IMR-90 (cell line): ENCODE measurements around the gene LTB4R2. TPM values are rescaled to one million over a fixed set of nuclear protein-coding genes. Genes with fewer than 3 reads are reported as not detected.

Experiments
- ATAC-seq: fragments of 200-7000 bp; cut with Tn5 transposase; 2 replicates; pipeline ENCODE4 v1.9.1; 2020; ENCODE audit warnings: low read depth, mild to moderate bottlenecking, moderate library complexity
- BruUV-seq: library from RNA; stranded (reverse); fragments of 400-500 nt; replicated peaks from 2 replicates; lab custom pipeline; 2021; lab: Mats Ljungman, UMichigan
- CTCF ChIA-PET: fragments of 300-600 bp; formaldehyde crosslinking; extraction: SDS; loops from one replicate; lab custom pipeline; 2021; ENCODE audit warnings: antibody characterized with exemption; lab: Yijun Ruan, JAX
- POLR2A ChIA-PET: fragments of 300-600 bp; sonication (Branson Sonifier 250); formaldehyde crosslinking; loops from one replicate; lab custom pipeline; 2022; ENCODE audit warnings: antibody characterized with exemption; ENCODE audit not compliant: unreplicated experiment; lab: Charles Lee
- DNase-seq: peaks from one replicate; pipeline ENCODE4 v3.0.0; 2013
- H2AFZ ChIP-seq: replicated peaks from 2 replicates; pipeline ENCODE3; 2013; ENCODE audit warnings: low read length, mild to moderate bottlenecking; ENCODE audit not compliant: poor library complexity
- H2AK5ac ChIP-seq: 2 replicates; pipeline ENCODE4 v1.6.1; 2013; ENCODE audit warnings: low read depth, low read length, inconsistent platforms
- H2AK9ac ChIP-seq: replicated peaks from 2 replicates; pipeline ENCODE3; 2013; ENCODE audit warnings: mild to moderate bottlenecking, low read depth, low read length, moderate library complexity; ENCODE audit not compliant: poor library complexity
- H2BK120ac ChIP-seq: 2 replicates; pipeline ENCODE4 v1.6.1; 2013; ENCODE audit warnings: low read depth, low read length, inconsistent platforms
- H2BK15ac ChIP-seq: 3 replicates; pipeline ENCODE4 v1.6.1; 2013; ENCODE audit warnings: low read depth, low read length, inconsistent platforms
- H2BK20ac ChIP-seq: 2 replicates; pipeline ENCODE4 v1.6.1; 2013; ENCODE audit warnings: low read depth, mild to moderate bottlenecking, inconsistent platforms, low read length, moderate library complexity
- H2BK5ac ChIP-seq: 2 replicates; pipeline ENCODE4 v1.6.1; 2013; ENCODE audit warnings: mild to moderate bottlenecking, low read depth, low read length, inconsistent platforms; ENCODE audit not compliant: poor library complexity, severe bottlenecking
- H3K14ac ChIP-seq: replicated peaks from 2 replicates; pipeline ENCODE4 v1.6.1; 2013; ENCODE audit warnings: low read depth, low read length, inconsistent platforms
- H3K18ac ChIP-seq: 2 replicates; pipeline ENCODE4 v1.6.1; 2013; ENCODE audit warnings: low read depth, low read length, control low read depth
- H3K23ac ChIP-seq: 2 replicates; pipeline ENCODE4 v1.6.1; 2013; ENCODE audit warnings: low read depth, low read length, inconsistent platforms
- H3K27ac ChIP-seq: 2 replicates; pipeline ENCODE4 v1.5.1; 2013; ENCODE audit warnings: mild to moderate bottlenecking, control low read depth, low read length; ENCODE audit not compliant: insufficient read depth
- H3K27me3 ChIP-seq: 2 replicates; pipeline ENCODE4 v1.6.1; 2013; ENCODE audit warnings: low read length; ENCODE audit not compliant: control insufficient read depth, insufficient read depth
- H3K36me3 ChIP-seq: 2 replicates; pipeline ENCODE4 v1.6.1; 2013; ENCODE audit warnings: low read length, mixed read lengths; ENCODE audit not compliant: control insufficient read depth, insufficient read depth
- H3K4ac ChIP-seq: 2 replicates; pipeline ENCODE4 v1.6.1; 2013; ENCODE audit warnings: low read depth, low read length, inconsistent platforms
- H3K4me1 ChIP-seq: 2 replicates; pipeline ENCODE4 v1.6.1; 2013; ENCODE audit warnings: low read length, mixed read lengths; ENCODE audit not compliant: control insufficient read depth, insufficient read depth
- H3K4me2 ChIP-seq: 2 replicates; pipeline ENCODE4 v1.6.1; 2013; ENCODE audit warnings: low read depth, mild to moderate bottlenecking, control low read depth, low read length, moderate library complexity
- H3K4me3 ChIP-seq: 2 replicates; pipeline ENCODE4 v1.5.1; 2013; ENCODE audit warnings: low read depth, mild to moderate bottlenecking, control low read depth, low read length, moderate library complexity; ENCODE audit not compliant: insufficient read depth
- H3K56ac ChIP-seq: 2 replicates; pipeline ENCODE4 v1.6.1; 2013; ENCODE audit warnings: low read length, inconsistent platforms; ENCODE audit not compliant: insufficient read depth; ENCODE audit errors: extremely low read depth
- H3K79me1 ChIP-seq, 2 experiments: 2 replicates each; pipeline ENCODE4 v1.6.1; 2013; ENCODE audit warnings: low read length in 2 of 2, inconsistent platforms in 1 of 2, low read depth in 1 of 2
- H3K9ac ChIP-seq: 2 replicates; pipeline ENCODE4 v1.6.1; 2013; ENCODE audit warnings: low read depth, low read length, control low read depth
- H3K9me1 ChIP-seq: 2 replicates; pipeline ENCODE4 v1.6.1; 2013; ENCODE audit warnings: low read length, inconsistent platforms; ENCODE audit not compliant: insufficient read depth
- H3K9me3 ChIP-seq: 2 replicates; pipeline ENCODE4 v1.6.1; 2013; ENCODE audit warnings: low read length; ENCODE audit not compliant: control insufficient read depth, insufficient read depth
- H4K20me1 ChIP-seq: 2 replicates; pipeline ENCODE4 v1.6.1; 2013; ENCODE audit warnings: low read length, inconsistent platforms; ENCODE audit not compliant: insufficient read depth
- H4K5ac ChIP-seq: 2 replicates; pipeline ENCODE4 v1.6.1; 2013; ENCODE audit warnings: mild to moderate bottlenecking, low read depth, low read length, control low read depth
- H4K8ac ChIP-seq, 2 experiments: 2 replicates each; pipeline ENCODE4 v1.6.1; 2013; ENCODE audit warnings: low read depth in 2 of 2, low read length in 2 of 2, control low read depth in 1 of 2, inconsistent platforms in 1 of 2
- H4K91ac ChIP-seq: 2 replicates; pipeline ENCODE4 v1.6.1; 2013; ENCODE audit warnings: low read depth, low read length, inconsistent platforms; ENCODE audit not compliant: insufficient read depth
- BHLHE40 ChIP-seq: fragments of 150-350 bp; IDR thresholded peaks from 2 replicates; pipeline ENCODE4 v1.6.1; 2016; ENCODE audit warnings: mild to moderate bottlenecking, low read depth, low read length
- CHD1 ChIP-seq: IDR thresholded peaks from 2 replicates; pipeline ENCODE4 v1.6.1; 2012; ENCODE audit warnings: low read depth, low read length, improper control_type of control experiment
- ELK1 ChIP-seq: fragments of 150-350 bp; IDR thresholded peaks from 2 replicates; pipeline ENCODE4 v1.6.1; 2016; ENCODE audit warnings: low read depth, mild to moderate bottlenecking, low read length, moderate library complexity, borderline replicate concordance
- FOS ChIP-seq: fragments of 150-350 bp; IDR thresholded peaks from 2 replicates; pipeline ENCODE4 v1.6.1; 2016; ENCODE audit warnings: low read depth, low read length
- MAFK ChIP-seq: IDR thresholded peaks from 2 replicates; pipeline ENCODE4 v1.6.1; 2012; ENCODE audit warnings: low read depth, low read length, improper control_type of control experiment
- MAZ ChIP-seq: IDR thresholded peaks from 2 replicates; pipeline ENCODE4 v1.6.1; 2012; ENCODE audit warnings: low read depth, mild to moderate bottlenecking, low read length, improper control_type of control experiment, moderate library complexity, borderline replicate concordance
- NFE2L2 ChIP-seq: fragments of 150-350 bp; IDR thresholded peaks from 2 replicates; pipeline ENCODE4 v1.6.1; 2016; ENCODE audit warnings: low read depth, mild to moderate bottlenecking, low read length
- POLR2A ChIP-seq: IDR thresholded peaks from 2 replicates; pipeline ENCODE4 v1.6.1; 2012; ENCODE audit warnings: mild to moderate bottlenecking, low read depth, low read length
- RCOR1 ChIP-seq: IDR thresholded peaks from 2 replicates; pipeline ENCODE4 v1.6.1; 2012; ENCODE audit warnings: mild to moderate bottlenecking, low read length, improper control_type of control experiment; ENCODE audit not compliant: insufficient replicate concordance
- RFX5 ChIP-seq: IDR thresholded peaks from 2 replicates; pipeline ENCODE4 v1.8.0; 2012; ENCODE audit warnings: low read depth, mild to moderate bottlenecking, low read length, moderate library complexity
- SMC3 ChIP-seq: fragments of 150-350 bp; IDR thresholded peaks from 2 replicates; pipeline ENCODE4 v1.6.1; 2016; ENCODE audit warnings: low read depth, mild to moderate bottlenecking, antibody characterized with exemption, low read length, moderate library complexity
- USF2 ChIP-seq: fragments of 150-350 bp; IDR thresholded peaks from 2 replicates; pipeline ENCODE4 v1.6.1; 2017; ENCODE audit warnings: mild to moderate bottlenecking, antibody characterized with exemption, low read length, low read depth
- WGBS, 2 experiments: methylation state at CpG; one replicate each; pipeline versions ENCODE4 v1.1.5 to v1.1.7; 2013; ENCODE audit warnings: missing lambda C conversion rate in 2 of 2; ENCODE audit not compliant: insufficient read length in 1 of 2; ENCODE audit errors: extremely low coverage in 2 of 2; 5-methylcytosine and 5-hydroxymethylcytosine counted together
- dilution Hi-C: fragments of 300-500 bp; cut with HindIII; formaldehyde crosslinking; loops from one replicate; pipeline ENCODE4 v1.14.3; 2018; ENCODE audit warnings: low sequenced_read_pairs; ENCODE audit not compliant: unreplicated experiment
- in situ Hi-C: fragments of 300-500 bp; cut with MboI; formaldehyde crosslinking; loops from 3 replicates; pipeline ENCODE4 v1.14.3; 2019; ENCODE audit warnings: low sequenced_read_pairs, inconsistent platforms, mixed read lengths
- intact Hi-C: fragments of 100-400 bp; cut with micrococcal nuclease; formaldehyde crosslinking; loops from 2 replicates; pipeline ENCODE4 v1.10.0; 2022
- polyA plus RNA-seq, 3 experiments: library from polyadenylated mRNA; depleted of rRNA; stranded (reverse); fragments of >200 nt; gene quantifications; 2 replicates each; pipeline ENCODE4 v1.2.3, GENCODE V29; 2012; ENCODE audit warnings: low replicate concordance in 1 of 3
- total RNA-seq: library from RNA; depleted of rRNA; stranded (reverse); fragments of >200 nt; gene quantifications from 2 replicates; pipeline ENCODE4 v1.2.3, GENCODE V29; 2012
- TF ChIP-seq, protein P1 (sequence below): conservative IDR thresholded peaks from 2 replicates; pipeline ENCODE4 v1.5.1; 2012; ENCODE audit warnings: mild to moderate bottlenecking, low read depth, low read length, improper control_type of control experiment

The LTB4R2 gene
- total and polyA plus RNA-seq, 2 of the 4 experiments (the other 2 are of a cell fraction) = 0.72 to 1.7 TPM

GRCh38 chr14:24356208-24356607 is 46.3 kb downstream of the LTB4R2 start:
- no peak for TF ChIP-seq ELK1
- TF ChIP-seq, protein P1, sequence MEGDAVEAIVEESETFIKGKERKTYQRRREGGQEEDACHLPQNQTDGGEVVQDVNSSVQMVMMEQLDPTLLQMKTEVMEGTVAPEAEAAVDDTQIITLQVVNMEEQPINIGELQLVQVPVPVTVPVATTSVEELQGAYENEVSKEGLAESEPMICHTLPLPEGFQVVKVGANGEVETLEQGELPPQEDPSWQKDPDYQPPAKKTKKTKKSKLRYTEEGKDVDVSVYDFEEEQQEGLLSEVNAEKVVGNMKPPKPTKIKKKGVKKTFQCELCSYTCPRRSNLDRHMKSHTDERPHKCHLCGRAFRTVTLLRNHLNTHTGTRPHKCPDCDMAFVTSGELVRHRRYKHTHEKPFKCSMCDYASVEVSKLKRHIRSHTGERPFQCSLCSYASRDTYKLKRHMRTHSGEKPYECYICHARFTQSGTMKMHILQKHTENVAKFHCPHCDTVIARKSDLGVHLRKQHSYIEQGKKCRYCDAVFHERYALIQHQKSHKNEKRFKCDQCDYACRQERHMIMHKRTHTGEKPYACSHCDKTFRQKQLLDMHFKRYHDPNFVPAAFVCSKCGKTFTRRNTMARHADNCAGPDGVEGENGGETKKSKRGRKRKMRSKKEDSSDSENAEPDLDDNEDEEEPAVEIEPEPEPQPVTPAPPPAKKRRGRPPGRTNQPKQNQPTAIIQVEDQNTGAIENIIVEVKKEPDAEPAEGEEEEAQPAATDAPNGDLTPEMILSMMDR = no peak
- no peak for TF ChIP-seq CHD1
- no peak for TF ChIP-seq USF2
- no peak for TF ChIP-seq POLR2A
- TF ChIP-seq RCOR1 = no peak
- no peak for TF ChIP-seq MAZ
- no peak for TF ChIP-seq RFX5
- TF ChIP-seq FOS = no peak
- TF ChIP-seq MAFK = no peak
- no peak for TF ChIP-seq NFE2L2
- TF ChIP-seq BHLHE40 = no peak
- TF ChIP-seq SMC3 = no peak
- no peak overlapping the region for H4K5ac ChIP-seq
- in situ Hi-C loops = no loop called here
- no peak overlapping the region for H3K4ac ChIP-seq
- no peak overlapping the region for H3K18ac ChIP-seq
- intact Hi-C loops = no loop called here
- no peak overlapping the region for H2BK5ac ChIP-seq
- H3K56ac ChIP-seq = no peak overlapping the region
- no CpG with 5 or more reads among the region's 4 CpGs for WGBS, 2 experiments
- H2AK5ac ChIP-seq = no peak overlapping the region
- no peaks in the 10 kb centered on the region for H3K9me3 ChIP-seq
- H4K8ac ChIP-seq = no peak overlapping the region
- H3K14ac ChIP-seq = no peak overlapping the region
- H3K23ac ChIP-seq = no peak overlapping the region
- no TSS peak for BruUV-seq
- H2BK20ac ChIP-seq = no peak overlapping the region
- ChIA-PET POLR2A (no interaction called here), CTCF (no interaction called here)
- no peak overlapping the region for H2AK9ac ChIP-seq
- H3K4me3 ChIP-seq = no peak overlapping the region
- H2BK120ac ChIP-seq = no peak overlapping the region
- H3K27me3 ChIP-seq = no peaks in the 10 kb centered on the region; the same call in 1 of the 2 replicates
- H4K20me1 ChIP-seq = no peaks in the 10 kb centered on the region
- peaks cover 9% of the 10 kb centered on the region for H3K4me1 ChIP-seq
- DNase-seq (no peak), ATAC-seq (no peak)
- H3K9me1 ChIP-seq = peaks cover 3% of the 10 kb centered on the region; the same call in 1 of the 2 replicates
- H3K36me3 ChIP-seq = no peaks in the 10 kb centered on the region
- no peaks in the 10 kb centered on the region for H3K79me1 ChIP-seq
- no peak overlapping the region for H3K4me2 ChIP-seq
- H3K27ac ChIP-seq = no peak overlapping the region
- H2AFZ ChIP-seq = no peak overlapping the region
- no peak overlapping the region for H3K9ac ChIP-seq
- H2BK15ac ChIP-seq = no peak overlapping the region
- dilution Hi-C loops = no loop called here
- no peak overlapping the region for H4K91ac ChIP-seq
